Effector memory CD4-positive, alpha-beta T cell (primary cell): Measurements from ENCODE around the gene RNF157.
A peak's percentile ranks its signal among the peaks of the same experiment; 100 is the strongest.

Experiments
- DNase-seq, 3 donors: peaks; one replicate each; pipeline ENCODE4 v3.0.0-alpha.2; 2020
- H3K27ac ChIP-seq: 2 replicates; pipeline ENCODE4 v1.7.0; 2013; ENCODE audit warnings: mild to moderate bottlenecking, low read length, moderate library complexity; ENCODE audit not compliant: insufficient read depth, poor library complexity, severe bottlenecking
- H3K27me3 ChIP-seq: replicated peaks from 2 replicates; pipeline ENCODE4 v1.7.0; 2013; ENCODE audit warnings: mild to moderate bottlenecking, low read length; ENCODE audit not compliant: insufficient read depth, control insufficient read depth, poor library complexity, severe bottlenecking
- H3K36me3 ChIP-seq: 2 replicates; pipeline ENCODE4 v1.7.0; 2013; ENCODE audit warnings: mild to moderate bottlenecking, low read length, moderate library complexity; ENCODE audit not compliant: control insufficient read depth, insufficient read depth
- H3K4me1 ChIP-seq: 2 replicates; pipeline ENCODE4 v1.7.0; 2013; ENCODE audit warnings: low read length, mild to moderate bottlenecking; ENCODE audit not compliant: control insufficient read depth, insufficient read depth, poor library complexity, severe bottlenecking
- H3K4me3 ChIP-seq: 2 replicates; pipeline ENCODE4 v1.7.0; 2013; ENCODE audit warnings: low read length, low read depth, mild to moderate bottlenecking; ENCODE audit not compliant: insufficient read depth, poor library complexity, severe bottlenecking
- H3K9me3 ChIP-seq: 2 replicates; pipeline ENCODE4 v1.7.0; 2013; ENCODE audit warnings: mild to moderate bottlenecking, low read length, moderate library complexity; ENCODE audit not compliant: control insufficient read depth

RNF157 gene

GRCh38 chr17:76123749-76124581, 116.3 kb downstream of the RNF157 start:
- Histone ChIP-seq H3K9me3 (no peaks in the 10 kb centered on the region), H3K4me3 (no peak overlapping the region), H3K27ac (no peak overlapping the region), H3K36me3 (no peaks in the 10 kb centered on the region), H3K4me1 (peaks cover 5% of the 10 kb centered on the region), H3K27me3 (no peaks in the 10 kb centered on the region)
- DNase-seq: no peak

- Histone ChIP-seq H3K9me3 (no peaks in the 10 kb centered on the region), H3K4me3 (no peak overlapping the region), H3K4me1 (peaks cover 5% of the 10 kb centered on the region), H3K27ac (no peak overlapping the region), H3K27me3 (no peaks in the 10 kb centered on the region), H3K36me3 (no peaks in the 10 kb centered on the region)
- no peak for DNase-seq
Observed at GRCh38 chr17:76123191-76123499, 117.1 kb downstream of the RNF157 start.

- Histone ChIP-seq H3K9me3 (no peaks in the 10 kb centered on the region), H3K27ac (no peak overlapping the region), H3K36me3 (no peaks in the 10 kb centered on the region), H3K4me1 (peaks cover 5% of the 10 kb centered on the region), H3K27me3 (no peaks in the 10 kb centered on the region), H3K4me3 (no peak overlapping the region)
- DNase-seq: no peak
Observed at GRCh38 chr17:76122431-76123190, 117.7 kb downstream of the RNF157 start.

GRCh38 chr17:76121932-76122430, 118.3 kb downstream of the RNF157 start:
- Histone ChIP-seq H3K4me3 (peak overlapping the region; percentile 37), H3K36me3 (no peaks in the 10 kb centered on the region), H3K27me3 (no peaks in the 10 kb centered on the region), H3K4me1 (peaks cover 5% of the 10 kb centered on the region), H3K27ac (no peak overlapping the region), H3K9me3 (no peaks in the 10 kb centered on the region)
- no peak for DNase-seq

GRCh38 chr17:76120658-76121008, 119.7 kb downstream of the RNF157 start:
- no peaks in the 10 kb centered on the region for H3K9me3 ChIP-seq
- H3K4me1 ChIP-seq: peaks cover 5% of the 10 kb centered on the region
- H3K4me3 ChIP-seq: no peak overlapping the region
- no peaks in the 10 kb centered on the region for H3K36me3 ChIP-seq
- H3K27me3 ChIP-seq: no peaks in the 10 kb centered on the region
- DNase-seq: no peak
- H3K27ac ChIP-seq: no peak overlapping the region

GRCh38 chr17:76119409-76120371, 120.6 kb downstream of the RNF157 start:
- Histone ChIP-seq H3K9me3 (no peaks in the 10 kb centered on the region), H3K4me3 (no peak overlapping the region), H3K27ac (no peak overlapping the region), H3K36me3 (no peaks in the 10 kb centered on the region), H3K4me1 (peaks cover 5% of the 10 kb centered on the region), H3K27me3 (no peaks in the 10 kb centered on the region)
- DNase-seq: no peak

GRCh38 chr17:76115138-76115754, 125.0 kb downstream of the RNF157 start:
- no peak for DNase-seq
- Histone ChIP-seq H3K4me1 (no peaks in the 10 kb centered on the region), H3K27me3 (no peaks in the 10 kb centered on the region), H3K9me3 (no peaks in the 10 kb centered on the region), H3K4me3 (no peak overlapping the region), H3K27ac (no peak overlapping the region), H3K36me3 (no peaks in the 10 kb centered on the region)

GRCh38 chr17:76111956-76112355, 128.3 kb downstream of the RNF157 start:
- DNase-seq: no peak
- no peaks in the 10 kb centered on the region for H3K9me3 ChIP-seq
- H3K36me3 ChIP-seq: no peaks in the 10 kb centered on the region
- H3K4me3 ChIP-seq: no peak overlapping the region
- H3K27ac ChIP-seq: no peak overlapping the region
- no peaks in the 10 kb centered on the region for H3K4me1 ChIP-seq
- H3K27me3 ChIP-seq: no peaks in the 10 kb centered on the region

- Histone ChIP-seq H3K4me1 (peaks cover 11% of the 10 kb centered on the region), H3K4me3 (no peak overlapping the region), H3K27ac (no peak overlapping the region), H3K9me3 (no peaks in the 10 kb centered on the region), H3K36me3 (no peaks in the 10 kb centered on the region), H3K27me3 (no peaks in the 10 kb centered on the region)
- DNase-seq: no peak
Observed at GRCh38 chr17:76107509-76107908, 132.8 kb downstream of the RNF157 start.
